Thoracic aorta (tissue), 2 donors: ENCODE measurements around the gene DPEP2. TPM values are rescaled to one million over a fixed set of nuclear protein-coding genes. Genes with fewer than 3 reads are reported as not detected.
A peak's percentile ranks its signal among the peaks of the same experiment; 100 is the strongest.

Experiments
- ATAC-seq: fragments of 150-250 bp; one replicate; pipeline ENCODE4 v1.8.0; 2017; ENCODE audit warnings: low read depth; ENCODE audit not compliant: insufficient number of reproducible peaks, low FRiP score
- DNase-seq: peaks from one replicate; pipeline ENCODE4 v3.0.0-alpha.2; 2020; ENCODE audit warnings: low spot score
- H3K27ac ChIP-seq, 2 donors: fragments of 200-600 bp; sonication (generic); 1 replicate in 1 of 2; 2 replicates in 1 of 2; pipeline ENCODE4 v1.5.1; 2016; ENCODE audit warnings: mild to moderate bottlenecking in 2 of 2, moderate library complexity in 2 of 2
- H3K27me3 ChIP-seq: fragments of 200-600 bp; sonication (generic); replicated peaks from 2 replicates; pipeline ENCODE4 v1.6.0; 2016; ENCODE audit warnings: mild to moderate bottlenecking; ENCODE audit not compliant: insufficient read depth
- H3K36me3 ChIP-seq: fragments of 200-600 bp; sonication (generic); one replicate; pipeline ENCODE4 v1.5.1; 2016
- H3K4me1 ChIP-seq, 2 donors: fragments of 200-600 bp; sonication (generic); 1 replicate in 1 of 2; 2 replicates in 1 of 2; pipeline versions ENCODE4 v1.5.1 to v1.6.0; 2016; ENCODE audit warnings: low read depth in 2 of 2, mild to moderate bottlenecking in 1 of 2; ENCODE audit not compliant: control insufficient read depth in 1 of 2
- H3K4me3 ChIP-seq: fragments of 200-600 bp; sonication (generic); 2 replicates; pipeline ENCODE4 v1.5.1; 2016; ENCODE audit warnings: mild to moderate bottlenecking
- H3K9me3 ChIP-seq: fragments of 200-600 bp; sonication (generic); 2 replicates; pipeline ENCODE4 v1.5.1; 2016
- total RNA-seq, 2 donors: library from RNA; depleted of rRNA; stranded (reverse); fragments of >200 nt; gene quantifications; one replicate each; pipeline versions ENCODE4 v1.1.0 to v1.2.3, GENCODE V29; 2016
- TF ChIP-seq, protein P1 (sequence below): fragments of 200-600 bp; sonication (generic); IDR thresholded peaks from one replicate; pipeline ENCODE4 v1.5.1; 2019; ENCODE audit warnings: antibody characterized with exemption

Gene DPEP2
- total RNA-seq, 2 donors from 2014 or later = 0.81 to 6.1 TPM

DNA sequence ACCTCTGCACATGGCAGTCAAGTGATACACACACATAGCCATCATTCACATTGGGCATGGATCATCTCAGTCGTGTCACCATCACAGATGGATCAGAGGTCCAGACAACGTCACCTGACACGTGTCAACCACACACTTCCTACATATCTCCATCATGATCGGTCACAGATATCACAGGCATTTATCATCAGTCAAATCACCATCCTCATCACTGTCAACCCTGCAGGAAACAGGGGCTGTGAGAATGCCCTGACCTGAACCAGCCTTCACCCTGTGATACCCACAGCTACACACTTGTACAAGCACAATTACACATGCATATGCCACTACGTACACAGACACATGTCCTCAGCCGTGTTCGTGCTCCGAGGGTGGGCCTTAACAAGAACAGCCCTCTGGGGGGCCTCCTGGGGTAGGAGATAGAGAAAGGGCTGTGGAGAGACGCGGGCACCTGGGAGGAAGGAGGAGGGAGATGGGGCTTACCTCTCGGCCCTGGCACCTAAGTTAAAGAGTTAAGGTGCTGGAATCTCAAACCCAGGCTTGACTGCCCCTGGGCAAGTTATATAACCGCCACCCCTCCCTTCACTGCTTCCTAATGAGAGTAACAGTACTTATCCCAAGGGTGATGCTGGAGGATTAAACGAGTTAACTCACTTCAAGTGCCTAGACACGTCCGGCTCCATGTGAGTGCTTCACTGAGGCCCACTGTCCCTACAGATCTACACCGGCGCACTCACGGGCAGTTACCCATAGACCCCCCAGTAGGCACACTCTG is 31.9 kb downstream of the DPEP2 start:
- Histone ChIP-seq H3K27me3 (no peaks in the 10 kb centered on the region), H3K9me3 (no peaks in the 10 kb centered on the region), H3K36me3 (peaks cover 11% of the 10 kb centered on the region), H3K4me1 (peaks cover 26 to 52% of the 10 kb centered on the region in 2 donors), H3K27ac (peak overlapping the region; percentile 94 to 96), H3K4me3 (peak overlapping the region; percentile 84)
- DNase-seq = no peak
- no peak for ATAC-seq
- TF ChIP-seq, protein P1, sequence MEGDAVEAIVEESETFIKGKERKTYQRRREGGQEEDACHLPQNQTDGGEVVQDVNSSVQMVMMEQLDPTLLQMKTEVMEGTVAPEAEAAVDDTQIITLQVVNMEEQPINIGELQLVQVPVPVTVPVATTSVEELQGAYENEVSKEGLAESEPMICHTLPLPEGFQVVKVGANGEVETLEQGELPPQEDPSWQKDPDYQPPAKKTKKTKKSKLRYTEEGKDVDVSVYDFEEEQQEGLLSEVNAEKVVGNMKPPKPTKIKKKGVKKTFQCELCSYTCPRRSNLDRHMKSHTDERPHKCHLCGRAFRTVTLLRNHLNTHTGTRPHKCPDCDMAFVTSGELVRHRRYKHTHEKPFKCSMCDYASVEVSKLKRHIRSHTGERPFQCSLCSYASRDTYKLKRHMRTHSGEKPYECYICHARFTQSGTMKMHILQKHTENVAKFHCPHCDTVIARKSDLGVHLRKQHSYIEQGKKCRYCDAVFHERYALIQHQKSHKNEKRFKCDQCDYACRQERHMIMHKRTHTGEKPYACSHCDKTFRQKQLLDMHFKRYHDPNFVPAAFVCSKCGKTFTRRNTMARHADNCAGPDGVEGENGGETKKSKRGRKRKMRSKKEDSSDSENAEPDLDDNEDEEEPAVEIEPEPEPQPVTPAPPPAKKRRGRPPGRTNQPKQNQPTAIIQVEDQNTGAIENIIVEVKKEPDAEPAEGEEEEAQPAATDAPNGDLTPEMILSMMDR = no peak

DNA sequence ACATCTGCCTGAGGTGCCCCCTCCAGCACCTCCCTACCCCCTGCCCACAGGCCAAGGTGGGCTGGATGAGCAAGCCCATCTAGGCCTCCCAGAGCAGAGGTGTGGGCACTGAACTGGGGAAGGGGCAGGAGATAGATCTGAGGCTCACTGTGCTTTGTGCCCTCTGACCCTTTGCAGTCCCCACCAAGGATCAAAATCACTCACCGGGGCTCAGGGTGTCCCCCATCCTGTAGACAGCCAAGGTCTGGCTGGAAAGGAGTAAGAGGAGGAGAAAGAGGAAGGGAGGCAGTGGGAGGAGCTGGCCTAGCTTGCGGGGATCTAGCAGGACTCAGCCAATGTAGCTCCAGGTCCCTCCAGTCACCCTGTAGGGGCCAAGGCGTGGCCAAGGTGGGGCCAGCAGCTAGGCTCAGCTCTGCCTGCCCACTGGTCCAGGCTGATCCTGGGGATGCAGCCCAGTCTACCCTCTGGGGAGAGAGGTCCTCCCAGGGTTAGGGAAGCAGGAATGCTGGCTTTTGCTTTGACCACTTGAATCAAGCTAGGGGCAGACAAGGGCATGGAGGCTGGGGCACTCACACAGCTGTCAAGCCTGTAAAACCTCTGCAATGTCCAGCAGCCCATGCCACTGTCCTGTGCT is 32.6 kb downstream of the DPEP2 start:
- no peaks in the 10 kb centered on the region for H3K27me3 ChIP-seq
- ATAC-seq (no peak), DNase-seq (no peak)
- no peaks in the 10 kb centered on the region for H3K9me3 ChIP-seq
- peaks cover 18% of the 10 kb centered on the region for H3K36me3 ChIP-seq
- H3K4me3 ChIP-seq = peak overlapping the region; percentile 84
- H3K27ac ChIP-seq = peak overlapping the region; percentile 94 to 96
- peaks cover 26 to 59% of the 10 kb centered on the region in 2 donors for H3K4me1 ChIP-seq
- TF ChIP-seq, protein P1 = no peak

DNA sequence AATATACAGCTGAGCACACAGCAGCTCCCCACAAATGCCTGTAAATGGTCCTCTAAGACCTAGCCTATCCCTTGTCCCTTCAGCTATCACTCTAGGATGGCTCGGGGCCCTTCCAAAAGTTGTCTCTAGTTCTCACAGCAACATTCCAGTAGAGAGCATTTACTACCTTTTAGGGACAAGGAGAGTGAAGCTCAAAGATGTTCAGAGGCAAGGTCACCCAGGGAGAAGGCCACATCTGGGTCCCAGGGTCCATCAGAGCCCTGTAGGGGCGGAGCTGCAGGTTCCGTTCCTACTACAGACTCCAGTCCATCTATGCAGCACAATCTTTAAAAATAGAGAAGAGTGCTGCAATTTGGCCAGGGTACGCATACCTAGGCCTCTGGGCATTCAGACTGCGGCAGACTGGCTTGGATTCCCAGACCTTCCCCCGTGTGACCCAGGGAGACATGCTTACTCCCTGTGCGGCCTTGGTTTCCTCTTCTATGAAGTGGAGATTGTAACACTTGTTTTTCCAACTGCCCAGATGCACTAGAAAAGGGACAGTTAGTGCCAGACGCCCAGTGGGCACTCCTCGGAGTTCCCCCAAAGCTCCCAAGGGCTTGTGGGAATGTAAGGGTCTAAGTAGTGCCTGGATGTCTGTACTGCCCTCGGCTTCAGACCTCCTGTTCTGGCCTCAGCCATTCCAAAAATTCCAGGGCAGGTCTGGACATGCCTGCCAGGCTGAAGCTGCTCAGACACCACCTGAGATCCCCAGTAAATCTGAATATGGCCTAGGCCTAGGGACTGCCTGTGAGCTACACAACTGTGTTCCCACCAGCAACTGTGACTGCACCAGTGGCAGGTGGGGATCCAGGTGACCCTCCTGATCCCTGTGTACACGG is 33.4 kb downstream of the DPEP2 start:
- H3K4me1 ChIP-seq = peaks cover 26 to 61% of the 10 kb centered on the region in 2 donors
- peaks cover 25% of the 10 kb centered on the region for H3K36me3 ChIP-seq
- H3K4me3 ChIP-seq = peak overlapping the region; percentile 84
- no peak for DNase-seq
- H3K27ac ChIP-seq = peak overlapping the region; percentile 94 to 96
- H3K27me3 ChIP-seq = no peaks in the 10 kb centered on the region
- H3K9me3 ChIP-seq = no peaks in the 10 kb centered on the region
- TF ChIP-seq, protein P1 = no peak
- ATAC-seq = no peak

DNA sequence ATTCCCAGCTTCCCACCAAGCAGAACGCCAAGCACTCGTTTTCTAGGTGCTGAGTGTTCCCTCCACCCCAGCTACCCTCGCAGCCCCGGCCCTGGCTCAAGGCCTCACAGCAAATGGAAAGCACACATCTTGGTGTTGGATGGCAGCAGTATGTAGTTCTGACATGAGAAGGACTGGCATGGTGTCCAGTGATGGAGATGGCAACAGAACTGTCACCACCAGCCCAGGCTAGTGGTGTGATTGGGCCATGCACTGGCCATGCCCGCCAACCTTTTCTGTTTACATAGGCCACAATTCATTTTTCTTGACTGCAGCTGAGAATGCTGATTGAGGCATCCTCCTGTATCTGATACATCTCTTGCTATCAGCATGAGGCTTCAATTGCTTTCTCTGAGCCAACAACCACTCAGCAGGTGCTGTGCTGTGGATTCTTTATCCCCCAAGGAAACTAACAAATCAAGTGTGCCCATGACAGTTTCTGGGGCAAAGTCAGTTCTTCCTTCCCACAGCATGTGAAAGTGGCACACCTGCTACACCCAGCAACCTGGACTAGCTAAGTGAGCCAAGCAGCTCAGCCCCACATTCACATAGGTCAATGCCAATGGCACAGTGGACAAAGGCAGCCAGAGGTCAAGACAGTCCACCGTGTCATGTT is 34.7 kb downstream of the DPEP2 start:
- TF ChIP-seq, protein P1 = no peak
- DNase-seq = no peak
- peaks cover 38% of the 10 kb centered on the region for H3K36me3 ChIP-seq
- no peaks in the 10 kb centered on the region for H3K27me3 ChIP-seq
- H3K27ac ChIP-seq = peak overlapping the region; percentile 55 to 94
- H3K9me3 ChIP-seq = no peaks in the 10 kb centered on the region
- H3K4me3 ChIP-seq = peak overlapping the region; percentile 41
- ATAC-seq = no peak
- peaks cover 33 to 73% of the 10 kb centered on the region in 2 donors for H3K4me1 ChIP-seq
